Measurements from ENCODE around the gene SMAD9. TPM values are rescaled to one million over a fixed set of nuclear protein-coding genes. Genes with fewer than 3 reads are reported as not detected.

The SMAD9 gene
- total and polyA plus RNA-seq, 9 of the 15 experiments (the other 6 are each of a cell fraction or from before 2014, with no cell fraction given), result 0.02 to 0.08 (median 0.03) TPM; not detected in 4

- Histone ChIP-seq H3K79me2 (ENCODE audit: control insufficient read depth, insufficient read depth, low read length) (no peaks in the 10 kb centered on the region), H3K4me2 (ENCODE audit: insufficient read depth, low read length) (no peak overlapping the region), H3K27me3 (ENCODE audit: control insufficient read depth in 2 of 2, insufficient read depth in 2 of 2, low read length in 2 of 2) (peaks cover 11 to 16% of the 10 kb centered on the region in 2 experiments), H3K4me3 (no peak overlapping the region), H3K9ac (ENCODE audit: insufficient read depth in 1 of 2, low read depth in 2 of 2, low read length in 2 of 2) (no peak overlapping the region), H3K9me1 (ENCODE audit: control insufficient read depth, insufficient read depth, low read length) (no peaks in the 10 kb centered on the region), H3K9me3 (replicated peaks; ENCODE audit: control insufficient read depth, insufficient read depth, low read depth, low read length) (no peaks in the 10 kb centered on the region), H3K36me3 (ENCODE audit: control insufficient read depth, insufficient read depth, low read length) (no peaks in the 10 kb centered on the region), H2AFZ (ENCODE audit: low read depth, low read length) (no peak overlapping the region), H4K20me1 (replicated peaks; ENCODE audit: control insufficient read depth, insufficient read depth, low read length) (no peaks in the 10 kb centered on the region), H3K27ac (ENCODE audit: extremely low read depth, low read depth, low read length) (no peak overlapping the region), H3K4me1 (replicated peaks in 1 of 2; ENCODE audit: control insufficient read depth in 2 of 2, insufficient read depth in 2 of 2, low read length in 2 of 2) (no peaks in the 10 kb centered on the region)
- TF ChIP-seq NCOA6 (IDR thresholded peaks at IDR 0.05) (no peak), CHD1 (IDR thresholded peaks at IDR 0.05; ENCODE audit: low read length) (no peak), ZNF134 (CRISPR knock-in tag; conservative IDR thresholded peaks at IDR 0.05) (no peak), HOXB6 (CRISPR knock-in tag; IDR thresholded peaks at IDR 0.05; ENCODE audit: borderline replicate concordance) (no peak), TAF9B (IDR thresholded peaks at IDR 0.05; ENCODE audit: partially characterized antibody) (no peak), POLR2AphosphoS2 (IDR thresholded peaks at IDR 0.05; ENCODE audit: low read length) (no peak), TCFL5 (CRISPR knock-in tag; conservative IDR thresholded peaks at IDR 0.05) (no peak), CLOCK (CRISPR knock-in tag; IDR thresholded peaks at IDR 0.05; ENCODE audit: borderline replicate concordance) (no peak), ZNF280A (IDR thresholded peaks at IDR 0.05; ENCODE audit: low read depth, partially characterized antibody) (no peak), HMG20B (CRISPR knock-in tag; IDR thresholded peaks at IDR 0.05) (no peak), ZNF277 (CRISPR knock-in tag; IDR thresholded peaks at IDR 0.05; ENCODE audit: borderline replicate concordance) (no peak), NFE2L1 (tag; IDR thresholded peaks at IDR 0.05; ENCODE audit: borderline replicate concordance, low read depth) (no peak), ZNF445 (CRISPR knock-in tag; IDR thresholded peaks at IDR 0.05; ENCODE audit: low read depth) (no peak), MTA1 (IDR thresholded peaks at IDR 0.05; ENCODE audit: borderline replicate concordance) (no peak), GTF2E2 (tag; IDR thresholded peaks at IDR 0.05) (no peak), GTF2F1 (IDR thresholded peaks at IDR 0.05; ENCODE audit: low read depth, low read length) (no peak), SMARCB1 (IDR thresholded peaks at IDR 0.05; ENCODE audit: insufficient read length, low read depth) (no peak), BRCA1 (IDR thresholded peaks at IDR 0.05) (no peak), BRCA1 (CRISPR knock-in tag; IDR thresholded peaks at IDR 0.05) (no peak), JUNB (CRISPR knock-in tag; conservative IDR thresholded peaks at IDR 0.05) (no peak)
- ATAC-seq, result no peak
- BruUV-seq (replicated peaks), result no TSS peak
- ChIA-PET POLR2A (no interaction called here), CTCF (ENCODE audit: low intra/inter-chr PET ratio) (no interaction called here)
- intact Hi-C loops (cut with micrococcal nuclease) (no loop called here), in situ Hi-C loops (cut with MboI) (no loop called here)
- FAIRE-seq, result no peak
- DNase-seq (ENCODE audit: extremely low read depth in 1 of 4, low spot score in 3 of 4), result no peak
Measured at GRCh38 chr13:36913463-36913862, 6.6 kb downstream of the SMAD9 start.

Data from K562 (cell line).